HG03442 (cell line): ENCODE measurements around the gene SYTL5.

Experiments used
- ATAC-seq: cut with Tn5 transposase; IDR thresholded peaks from one replicate; pipeline ENCODE4 v1.9.1; 2021; ENCODE audit warnings: mild to moderate bottlenecking, moderate library complexity; ENCODE audit not compliant: unreplicated experiment

SYTL5 gene

DNA sequence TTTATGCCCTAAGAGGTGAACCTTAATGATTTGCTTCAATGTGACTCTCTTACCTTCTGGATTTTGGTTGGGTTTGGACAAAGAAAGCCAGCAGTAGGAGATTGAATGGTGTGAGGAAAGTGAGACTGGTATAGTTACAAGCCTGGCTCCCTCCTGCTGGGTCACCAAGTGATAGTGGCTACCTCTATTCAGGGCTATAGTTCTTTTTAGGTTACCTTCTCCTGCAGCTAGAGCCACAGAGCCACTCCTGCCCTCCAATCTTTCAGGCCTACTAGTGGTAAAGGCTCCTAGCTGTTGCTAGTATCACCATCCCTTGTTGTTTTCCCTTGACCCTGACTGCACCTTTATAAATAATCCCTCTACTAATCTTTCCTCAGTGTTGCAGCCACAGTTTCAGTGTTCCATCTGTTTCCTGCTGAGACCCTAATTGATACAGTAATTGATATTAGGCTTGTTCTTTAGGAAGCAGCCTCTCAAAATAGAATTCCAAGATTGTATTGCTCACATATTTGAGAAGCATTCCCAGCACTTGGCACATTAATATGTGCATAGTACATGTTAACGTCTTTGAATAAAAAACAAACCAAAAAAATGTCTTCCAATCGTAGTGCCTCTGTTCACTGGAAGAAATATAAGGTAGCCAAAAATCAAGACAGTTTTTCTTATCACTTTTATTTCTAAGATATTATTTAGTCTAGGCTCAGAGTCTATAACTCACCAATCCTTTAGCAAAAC, 132.0 kb downstream of the SYTL5 start:
- no peak for ATAC-seq

DNA sequence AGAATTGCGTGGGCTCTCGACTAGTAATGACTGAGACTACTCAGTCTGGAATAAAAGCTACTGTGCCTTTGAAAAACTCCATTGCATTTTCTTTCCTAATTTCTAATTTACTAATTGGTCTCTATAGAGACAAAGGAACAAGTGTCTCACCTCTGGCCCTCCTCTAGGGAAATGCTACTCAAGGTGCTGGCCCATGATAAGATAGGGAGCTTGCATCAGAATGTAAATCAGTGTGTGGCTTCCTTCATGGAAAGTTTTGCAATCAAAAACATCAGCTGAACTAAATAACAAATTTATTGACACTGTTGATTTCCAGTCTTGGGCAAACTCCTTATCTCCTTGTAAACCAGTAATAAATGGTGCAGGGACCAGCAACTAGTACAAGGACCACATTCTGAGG, 132.5 kb downstream of the SYTL5 start:
- no peak for ATAC-seq

DNA sequence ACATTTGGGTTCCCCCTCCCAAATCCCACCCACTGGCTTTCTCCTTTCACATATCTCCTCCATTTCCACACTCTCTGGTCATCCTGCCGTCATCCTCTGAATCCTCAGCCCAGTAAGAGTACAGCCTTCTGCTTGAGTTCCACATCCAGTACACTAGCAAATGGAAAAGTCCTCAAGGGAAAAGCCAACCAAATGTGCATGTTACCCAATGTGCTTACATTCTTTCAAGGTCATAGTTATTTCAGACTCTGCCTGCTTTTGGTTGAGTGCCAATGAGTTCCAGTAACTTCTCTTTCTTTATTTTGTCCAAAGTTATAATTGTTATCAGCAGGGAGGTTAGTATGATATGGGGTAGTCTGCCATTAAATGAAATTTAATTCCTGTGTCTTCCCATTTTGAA, 136.3 kb downstream of the SYTL5 start:
- no peak for ATAC-seq

DNA sequence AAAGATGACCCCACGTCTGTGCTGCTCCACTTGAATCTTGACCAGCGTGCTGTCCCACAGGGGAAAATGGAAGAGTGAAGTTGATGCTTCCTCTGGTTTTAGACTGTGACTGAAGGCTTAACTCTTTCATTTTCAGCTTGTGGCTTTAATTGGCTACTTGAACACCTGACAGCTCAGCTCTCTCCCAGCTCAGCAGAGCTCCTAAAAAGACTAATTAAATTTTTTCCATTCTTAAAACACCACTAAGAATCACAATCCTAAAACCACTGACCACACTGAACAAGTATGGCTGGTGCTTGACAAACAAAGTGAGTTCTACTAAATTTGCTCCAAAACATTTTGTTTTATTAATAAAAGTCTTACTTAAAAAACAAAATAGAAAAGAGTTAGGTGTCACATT, 142.7 kb downstream of the SYTL5 start:
- ATAC-seq, result no peak

DNA sequence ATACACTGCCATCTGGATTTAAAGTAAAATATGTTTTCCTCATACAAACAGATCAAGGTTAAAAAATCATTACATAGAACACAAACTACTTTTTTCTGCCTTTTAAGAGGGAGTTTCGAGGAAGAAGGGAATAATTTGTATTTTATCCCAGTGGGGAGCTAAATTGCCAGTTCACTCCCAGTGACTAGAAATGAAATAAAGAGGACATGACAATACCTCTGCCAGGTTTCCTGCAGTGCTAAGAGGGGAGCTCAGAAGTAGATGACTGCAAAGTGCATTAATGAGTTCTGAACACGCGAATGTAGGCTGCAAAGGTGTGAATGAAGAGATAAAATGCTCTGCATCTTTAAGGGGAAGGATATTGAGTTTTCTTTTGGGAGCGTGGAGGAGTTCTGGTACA, 144.6 kb downstream of the SYTL5 start:
- no peak for ATAC-seq

DNA sequence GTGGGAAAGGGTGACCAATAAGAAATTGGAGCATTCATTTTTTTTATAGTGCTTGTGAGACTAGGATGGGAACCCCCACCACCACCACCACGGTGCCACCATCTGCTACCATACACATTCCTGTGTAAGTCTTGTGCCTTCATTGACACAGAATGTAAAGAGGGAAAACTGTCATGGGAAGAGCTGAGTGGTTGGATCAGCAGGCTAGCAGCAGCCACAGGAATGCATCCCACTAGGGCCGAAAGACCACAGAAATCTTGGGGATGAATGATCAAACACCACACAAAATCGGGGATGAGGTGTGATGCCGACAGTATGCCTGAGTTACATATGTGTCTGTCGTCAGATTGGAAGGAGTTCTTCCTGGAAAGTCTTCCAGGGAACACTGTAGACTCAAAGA, 145.1 kb downstream of the SYTL5 start:
- ATAC-seq, result no peak

DNA sequence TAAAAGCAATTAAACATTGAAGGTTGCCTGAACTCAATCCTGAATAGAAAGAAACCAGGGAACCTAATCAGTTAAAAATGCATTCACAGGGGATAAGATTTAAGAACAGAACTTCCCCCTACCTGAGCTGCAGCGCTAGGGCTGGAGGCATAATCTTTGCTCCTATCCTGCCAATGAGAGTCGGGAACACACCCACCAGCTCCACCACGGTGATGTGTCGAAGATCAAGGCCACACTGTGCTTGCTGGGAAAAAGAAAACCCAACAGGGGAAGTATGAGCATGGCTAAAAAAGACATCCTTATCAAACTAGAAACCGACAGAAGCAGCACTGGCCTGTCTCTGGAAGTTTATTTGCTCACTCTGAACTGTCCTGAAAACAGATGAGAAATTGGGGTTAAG, 148.0 kb downstream of the SYTL5 start:
- no peak for ATAC-seq

DNA sequence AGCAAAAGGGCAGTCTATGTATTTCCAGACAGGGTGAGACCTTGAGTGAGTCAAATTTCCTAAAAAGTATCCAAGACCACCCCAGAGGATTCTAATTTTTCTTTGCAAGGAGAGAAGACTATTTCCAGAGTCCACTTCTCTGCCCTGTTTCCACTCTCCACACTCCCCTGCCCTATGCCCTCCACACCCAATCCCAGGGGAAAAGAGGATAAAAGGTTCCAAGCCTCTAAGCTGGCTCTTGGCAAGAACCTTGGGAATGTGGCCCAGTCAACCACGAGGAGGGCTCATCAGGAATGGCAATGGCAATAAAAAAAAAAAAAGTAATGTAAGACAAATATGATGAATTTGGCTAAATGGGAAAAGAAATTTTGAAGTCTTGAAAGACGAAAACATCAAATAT, 148.5 kb downstream of the SYTL5 start:
- no peak for ATAC-seq

DNA sequence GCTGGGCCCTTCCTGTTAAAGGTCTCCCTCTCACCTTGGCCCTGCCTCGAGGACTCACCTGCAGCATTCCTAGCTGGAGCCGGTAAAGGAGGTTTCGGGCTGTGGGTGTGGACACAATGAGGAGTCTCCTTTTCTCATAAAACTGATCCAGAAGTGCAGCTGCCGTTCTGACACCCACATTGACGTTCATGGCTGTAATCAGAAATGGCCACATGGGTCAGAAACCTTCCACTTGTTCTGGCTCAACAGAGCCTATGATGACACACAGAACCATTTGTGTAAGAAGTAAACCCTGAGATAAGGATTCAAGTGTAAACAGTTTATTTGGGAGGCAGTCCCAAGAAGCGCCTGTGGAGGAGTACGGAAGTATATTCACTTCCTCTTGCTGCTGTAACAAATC, 150.5 kb downstream of the SYTL5 start:
- no peak for ATAC-seq

DNA sequence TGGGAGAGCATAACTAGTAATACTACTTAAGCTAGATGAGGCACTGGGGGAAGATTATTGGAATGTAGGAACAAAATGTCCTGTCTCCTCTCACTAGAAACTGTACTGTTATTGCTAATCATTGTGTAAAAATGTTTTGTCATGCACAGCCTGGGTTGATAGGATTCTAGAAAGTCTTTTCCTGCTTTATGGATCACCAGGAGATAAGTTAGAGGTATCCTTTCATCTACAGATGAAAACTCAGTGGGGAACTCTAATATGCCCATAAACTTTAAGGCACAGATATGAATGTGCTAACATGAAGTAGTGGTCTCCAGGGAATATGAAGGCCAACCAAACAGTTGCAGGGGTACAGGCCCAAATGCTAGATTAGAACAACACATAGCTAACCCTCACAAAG, 156.8 kb downstream of the SYTL5 start:
- ATAC-seq, result no peak

DNA sequence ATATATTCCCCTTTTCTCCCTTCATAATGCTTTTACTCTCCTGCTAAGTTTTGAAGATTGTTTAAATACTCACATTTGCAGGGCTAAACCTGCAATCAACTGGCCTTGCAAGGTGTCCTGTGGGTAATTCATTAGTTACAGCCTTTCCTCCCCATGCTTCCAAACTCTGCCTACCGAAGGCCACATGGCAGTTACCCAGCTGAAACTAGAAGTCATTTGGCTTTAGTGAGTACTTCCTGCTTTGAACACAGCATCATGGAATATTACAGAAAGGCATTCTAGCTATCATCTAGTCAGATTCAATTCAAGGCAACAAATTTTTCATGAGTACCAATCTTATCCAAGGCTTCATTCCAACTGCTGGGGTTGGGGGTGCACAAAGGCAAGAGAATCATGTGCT, 158.7 kb downstream of the SYTL5 start:
- no peak for ATAC-seq

DNA sequence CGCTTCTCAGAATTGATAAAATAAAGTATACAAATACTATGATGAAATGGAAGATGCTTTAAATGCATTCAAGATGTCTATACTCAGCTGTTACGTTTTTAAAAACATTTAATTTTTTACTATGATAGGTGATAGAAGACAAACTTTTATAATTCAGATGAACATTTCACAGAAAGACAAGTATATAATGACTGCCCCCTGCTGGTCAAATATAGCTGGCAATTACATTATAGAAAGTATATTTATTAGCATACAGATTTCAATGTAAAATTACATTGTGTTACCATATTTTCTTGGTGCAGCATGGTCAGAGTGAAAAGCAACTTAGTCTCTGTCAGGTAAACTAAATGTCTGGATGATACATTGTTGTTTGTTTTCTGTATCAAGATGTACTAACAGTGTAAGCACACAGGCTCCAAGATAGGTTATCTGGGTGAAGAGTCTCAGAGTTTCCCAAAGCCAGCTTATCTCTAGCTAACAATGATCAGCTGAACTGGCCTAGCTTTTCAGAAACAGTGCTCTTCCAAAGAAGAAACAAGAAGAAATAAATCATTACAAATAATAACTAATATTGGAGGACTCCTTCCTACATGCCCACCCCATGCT, 160.2 kb downstream of the SYTL5 start:
- no peak for ATAC-seq

DNA sequence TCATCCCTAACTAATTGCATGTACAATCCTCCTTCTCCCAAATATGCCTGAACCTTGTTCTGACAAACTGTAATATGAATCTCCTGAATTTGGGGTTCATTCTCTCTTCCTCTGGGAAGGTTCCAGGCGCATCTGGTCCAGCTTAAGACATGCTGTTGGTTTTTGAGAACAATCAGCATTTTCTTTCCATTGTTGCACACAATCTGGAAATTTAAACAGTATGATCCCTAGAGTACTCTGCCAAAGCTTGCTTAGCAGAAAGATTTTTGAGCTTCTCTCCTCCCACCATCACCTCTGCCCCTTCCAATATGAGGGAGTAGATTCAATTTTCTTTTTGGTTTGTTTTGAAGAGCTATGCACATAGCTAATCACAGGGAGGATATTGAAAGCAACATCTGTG, 164.2 kb downstream of the SYTL5 start:
- no peak for ATAC-seq

DNA sequence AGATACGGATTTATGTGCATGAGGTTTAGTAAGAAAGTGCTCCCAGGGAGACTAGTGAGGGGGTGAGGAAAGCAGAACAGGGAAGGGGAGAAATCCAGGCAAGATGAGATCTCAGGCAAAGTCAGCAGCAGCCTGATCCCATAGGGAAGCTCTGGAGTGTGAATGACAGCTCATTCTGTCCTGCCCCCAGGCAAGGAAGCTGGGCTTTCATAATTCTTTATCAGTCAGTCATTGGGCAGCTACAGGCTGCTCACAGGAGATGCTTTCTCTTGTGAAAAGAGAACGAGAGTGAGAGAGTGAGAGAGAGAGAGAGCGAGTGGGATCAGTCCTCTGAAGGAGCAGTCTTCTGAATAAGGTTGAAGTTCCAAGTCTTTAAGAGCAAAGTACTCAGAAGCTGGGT, 166.2 kb downstream of the SYTL5 start:
- ATAC-seq, result no peak

DNA sequence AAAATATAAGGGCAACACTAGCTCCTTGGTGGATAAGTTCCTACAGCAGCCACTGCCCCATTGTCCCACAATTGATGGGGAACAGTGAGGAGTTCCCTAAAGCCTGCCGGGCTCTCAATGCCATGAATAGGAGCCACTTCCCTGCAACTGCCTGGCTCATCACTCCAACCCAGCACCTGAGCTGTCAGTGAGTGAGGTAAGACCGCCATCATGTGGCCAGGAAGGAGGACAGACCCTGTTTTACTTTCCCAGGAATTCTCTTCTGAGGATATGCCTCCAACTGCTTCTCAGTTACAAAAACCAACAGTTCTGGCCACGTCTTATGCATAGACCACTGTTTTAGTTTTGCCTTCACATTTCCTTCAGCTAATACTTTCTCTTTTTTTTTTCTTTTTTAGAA, 168.8 kb downstream of the SYTL5 start:
- ATAC-seq, result no peak

DNA sequence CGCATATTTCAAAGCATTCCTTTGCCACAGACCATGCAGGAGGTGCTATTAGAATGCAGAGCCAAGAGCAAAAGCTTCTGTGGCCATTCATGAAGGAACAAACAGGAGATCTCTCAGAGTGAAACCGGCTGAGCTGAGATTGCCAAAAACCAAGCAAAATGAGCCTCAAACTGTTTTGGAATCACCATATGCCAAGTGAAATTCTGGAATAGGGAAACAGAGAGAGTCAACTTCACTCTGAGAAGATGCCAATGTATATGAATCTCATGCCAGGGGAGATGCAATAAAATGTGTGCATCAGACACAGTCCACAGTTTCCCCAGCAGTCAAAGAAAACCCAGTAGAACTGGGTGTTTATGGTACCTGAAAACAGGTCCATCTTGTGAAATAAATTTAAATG, 172.0 kb downstream of the SYTL5 start:
- no peak for ATAC-seq
